ENCODE measurements around the gene HOMER2.

Gene HOMER2

DNA sequence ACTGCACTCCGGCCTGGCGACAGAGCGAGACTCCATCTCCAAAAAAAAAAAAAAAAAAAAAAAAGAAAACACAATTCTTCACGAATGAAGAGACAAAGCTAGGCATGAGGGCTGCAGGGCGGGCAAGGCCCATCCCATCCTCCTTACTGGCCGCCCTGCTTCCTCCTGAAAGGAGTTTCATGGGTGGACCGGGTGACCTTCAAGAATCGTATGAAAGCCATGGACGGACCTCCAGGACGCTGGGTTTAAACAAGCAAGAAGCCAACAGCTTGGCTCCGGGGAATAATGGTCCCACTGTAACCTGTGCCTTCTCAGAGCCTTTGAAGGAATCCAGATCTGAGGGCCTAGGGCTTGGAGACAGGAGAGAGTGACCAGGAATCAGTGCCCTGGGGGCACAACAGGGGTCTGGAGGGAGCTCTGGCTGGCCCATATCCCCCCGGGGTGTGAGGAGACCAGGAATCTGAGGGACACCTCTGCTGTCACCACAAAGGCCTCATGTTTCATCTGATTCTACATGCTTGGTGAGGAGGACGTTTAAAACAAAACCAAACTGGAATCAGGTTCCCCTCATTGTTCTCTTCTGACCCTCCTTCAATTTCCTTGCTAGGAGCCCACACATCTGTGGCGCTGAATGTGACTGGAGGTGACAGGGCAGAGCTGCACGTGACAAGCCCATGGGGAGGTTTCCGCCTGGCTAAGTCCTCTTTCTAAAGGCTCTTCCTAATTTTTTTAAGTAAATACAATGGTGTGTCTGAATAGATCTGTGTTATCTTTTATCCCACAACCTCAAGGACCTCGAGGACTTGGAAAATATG, 97.0 kb downstream of the HOMER2 start:
- DNase-seq, result no peak

GRCh38 chr15:82854554-82854953, 98.0 kb downstream of the HOMER2 start:
- no peak for DNase-seq

DNA sequence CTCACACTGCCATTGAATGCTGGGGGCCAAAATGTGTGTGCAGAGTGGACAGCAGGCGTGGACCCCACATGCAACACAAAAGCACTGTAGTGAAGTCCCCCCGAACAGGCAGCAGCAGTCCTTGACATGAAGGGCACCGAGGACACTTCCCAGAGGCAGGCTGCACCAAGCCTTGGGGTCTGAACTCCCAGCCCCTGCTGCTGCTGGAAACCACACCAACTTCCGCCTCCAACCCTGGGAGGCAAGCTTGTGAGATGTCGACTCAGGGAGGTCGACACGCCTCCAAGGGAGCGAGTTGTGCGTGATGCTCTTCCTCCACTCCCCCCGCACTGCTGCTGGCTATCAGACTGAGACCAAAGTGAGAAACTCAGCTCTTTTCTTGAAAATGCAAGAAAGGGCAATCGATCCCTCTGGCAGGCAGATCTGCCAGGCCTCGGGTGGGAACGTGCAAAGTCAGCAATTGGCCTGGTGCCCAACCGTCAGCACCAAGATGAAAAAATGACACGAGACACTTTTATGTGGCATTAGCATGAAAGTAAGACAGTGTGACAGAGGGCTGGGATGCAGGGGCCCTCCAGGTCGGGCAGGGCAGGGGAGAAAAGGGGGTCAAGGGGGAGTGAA, 99.5 kb downstream of the HOMER2 start:
- DNase-seq, result peak in 2 of 6 experiments; percentile 1 to 2

DNA sequence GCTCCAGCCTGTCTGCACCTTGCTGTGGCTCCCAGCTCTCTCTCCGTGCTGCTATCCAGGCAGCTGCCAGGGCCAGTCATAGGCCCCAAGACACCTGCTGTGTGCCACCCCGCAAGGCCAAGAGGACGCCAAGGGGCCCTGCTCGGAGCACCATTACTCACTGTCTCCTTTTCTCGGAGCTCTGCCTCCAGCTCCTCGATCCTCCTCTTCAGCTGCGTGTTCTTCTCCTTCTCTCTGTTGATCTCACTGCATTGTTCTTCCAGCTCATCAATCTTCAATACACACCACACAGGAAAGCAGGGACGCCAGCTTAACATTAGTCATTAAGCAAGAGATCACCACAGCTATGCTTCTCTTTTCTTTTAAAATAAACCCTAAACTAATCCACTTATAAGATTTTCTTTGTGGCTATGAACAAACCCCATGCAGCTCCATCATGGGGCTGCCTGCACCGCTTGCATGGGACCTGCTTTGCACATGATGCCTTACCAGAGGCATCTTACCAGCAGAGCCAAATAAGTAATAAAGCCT, 100.5 kb downstream of the HOMER2 start:
- no peak for DNase-seq

GRCh38 chr15:82851306-82851850, 101.1 kb downstream of the HOMER2 start:
- no peak for DNase-seq

DNA sequence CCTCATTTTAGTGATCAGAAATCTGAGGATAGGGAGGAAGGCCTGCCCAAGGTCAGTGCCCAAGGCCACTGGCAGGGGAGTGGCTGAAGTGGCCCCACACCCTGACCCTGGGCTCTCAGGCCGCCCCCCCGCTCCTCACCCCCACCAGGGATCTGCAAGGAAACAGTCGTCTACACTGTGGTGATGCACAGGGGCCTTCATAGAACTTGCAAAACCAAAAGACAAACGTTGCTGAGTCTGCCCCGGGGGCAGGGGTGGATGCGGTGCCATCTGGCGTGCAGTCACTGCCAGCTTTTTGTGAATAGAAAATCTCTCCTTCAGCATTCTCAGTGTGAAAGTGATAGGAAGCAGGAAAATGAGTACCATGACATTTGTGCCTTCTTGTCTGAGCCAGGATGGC, 101.8 kb downstream of the HOMER2 start:
- DNase-seq, result no peak

DNA sequence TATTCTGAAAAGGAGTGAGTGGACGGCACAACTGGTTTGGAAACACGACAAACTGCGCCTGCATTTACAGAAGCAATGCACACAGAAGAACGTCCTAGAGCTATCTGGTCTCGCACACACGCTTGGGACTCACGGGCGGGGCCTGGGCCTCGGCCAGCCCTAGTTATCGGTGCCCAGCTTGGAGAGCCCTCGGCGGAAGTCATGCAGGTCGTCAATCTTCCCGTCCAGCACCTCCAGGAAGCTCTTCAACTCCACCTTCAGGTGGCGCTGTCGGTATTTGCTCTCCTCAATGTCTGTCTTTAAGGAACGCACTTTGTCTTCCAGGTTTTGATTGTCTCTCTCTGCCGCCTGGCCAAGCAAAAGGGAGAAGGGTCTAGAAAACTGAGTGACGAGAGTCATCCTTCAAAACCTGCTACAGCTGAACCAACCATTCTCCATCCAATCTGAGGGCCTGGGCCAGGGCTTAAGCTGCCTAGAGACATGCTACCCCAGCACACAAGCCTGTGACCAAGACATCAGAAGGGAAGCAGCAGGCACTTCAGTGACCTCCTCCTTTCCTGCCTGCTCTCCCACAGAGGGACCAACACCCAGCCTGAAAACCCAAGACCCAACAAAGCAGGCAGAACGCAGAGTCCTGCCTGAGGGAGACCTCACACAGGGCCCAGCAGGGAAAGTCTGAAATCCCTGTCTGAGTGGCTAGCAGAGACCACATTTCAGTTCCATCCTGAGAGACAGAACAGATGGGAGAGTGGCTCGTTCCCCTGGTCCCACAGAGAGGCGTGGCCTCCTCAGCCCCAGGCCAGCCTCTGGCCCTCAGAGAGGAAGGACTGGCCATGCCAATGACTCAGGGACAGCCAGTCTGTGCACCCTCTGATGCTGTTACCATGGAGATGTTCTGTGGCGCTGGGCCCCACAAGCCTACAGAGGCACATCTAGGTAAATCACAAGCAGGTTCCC, 102.7 kb downstream of the HOMER2 start:
- peak in 4 of 6 experiments; percentile 8 to 33 (median 17) for DNase-seq

- no peak for DNase-seq
These were observed 104.1 kb downstream of the HOMER2 start for GRCh38 chr15:82848241-82848993.

GRCh38 chr15:82847703-82848102, 104.8 kb downstream of the HOMER2 start:
- DNase-seq, result no peak

DNA sequence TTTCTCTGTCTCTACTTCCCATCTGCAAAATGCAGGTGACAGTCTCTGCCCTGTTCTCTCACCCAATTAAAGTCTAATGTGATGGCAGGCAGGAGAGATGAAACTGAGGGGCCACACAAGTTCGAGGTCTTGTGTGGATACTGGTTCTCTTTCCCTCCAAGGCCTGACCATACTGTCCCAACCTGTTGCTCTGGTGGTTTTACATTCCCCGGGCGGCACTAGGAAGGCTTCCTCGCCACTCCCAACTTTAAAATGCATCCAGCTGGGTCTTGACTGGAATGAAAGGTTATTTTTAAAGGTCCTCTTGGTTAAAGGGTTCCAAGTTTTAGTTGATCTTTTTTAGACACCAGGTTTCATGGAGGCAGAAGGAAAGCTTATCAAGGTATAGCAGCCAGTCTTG, 105.9 kb downstream of the HOMER2 start:
- DNase-seq, result no peak

DNA sequence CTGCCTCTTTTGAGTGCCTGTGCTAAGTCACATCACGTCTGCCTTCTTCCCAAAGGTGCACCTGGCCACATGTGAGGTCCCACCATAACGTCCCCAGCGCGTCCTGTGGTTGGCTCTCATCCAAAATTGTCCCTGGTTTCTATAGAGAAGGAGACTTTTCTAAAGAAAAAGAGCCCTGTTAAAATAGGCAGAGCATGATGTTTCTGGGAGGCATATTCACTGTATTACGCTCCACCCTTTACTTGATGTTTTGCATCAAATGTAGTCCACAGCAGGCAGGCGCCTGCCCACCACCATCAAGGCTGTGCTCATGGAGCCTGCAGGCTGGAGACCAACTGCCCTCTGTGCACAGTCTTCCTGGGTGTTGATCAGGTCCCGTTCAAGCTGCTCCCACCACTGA, 106.8 kb downstream of the HOMER2 start:
- no peak for DNase-seq

DNA sequence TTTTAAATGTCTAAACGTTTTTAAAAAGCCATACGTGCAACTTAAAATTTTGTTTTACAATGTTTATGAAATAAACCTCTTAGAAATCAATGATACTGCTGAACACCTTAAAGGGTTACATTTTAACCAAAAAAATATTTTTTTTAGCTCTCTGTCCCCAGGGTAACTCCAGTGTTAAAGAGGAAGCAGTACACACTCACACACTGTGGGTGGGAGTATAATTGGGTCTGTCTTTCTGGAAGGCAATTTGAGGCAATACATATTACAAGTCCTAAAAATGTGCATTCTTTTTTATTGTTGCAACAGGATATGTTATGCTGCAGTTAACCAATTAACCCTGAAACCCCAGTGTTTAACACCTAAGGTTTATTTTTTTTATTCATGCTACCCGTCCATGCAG, 109.0 kb downstream of the HOMER2 start:
- no peak for DNase-seq

- no peak for DNase-seq
These were observed 112.4 kb downstream of the HOMER2 start for GRCh38 chr15:82840166-82840565.

DNA sequence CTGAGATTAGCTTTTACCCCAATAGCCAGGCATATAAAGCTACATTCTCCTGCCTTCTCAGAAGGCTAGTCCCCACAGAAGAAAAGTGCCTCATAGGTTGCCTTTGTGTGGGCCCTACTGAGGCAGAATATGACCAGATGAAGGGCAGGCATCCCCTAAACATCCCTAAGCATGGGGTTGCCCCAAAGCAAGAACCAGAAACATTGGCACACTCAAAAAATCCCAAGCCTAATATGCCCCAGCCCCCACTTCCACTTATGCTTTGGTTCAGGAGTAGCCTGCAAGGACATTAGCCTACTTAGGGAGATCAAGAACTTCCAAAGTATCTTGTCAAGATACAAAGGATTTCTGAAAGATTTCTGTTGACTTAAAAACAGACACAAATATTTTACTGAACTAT, 113.4 kb downstream of the HOMER2 start:
- DNase-seq, result no peak

GRCh38 chr15:82838096-82838735, 114.3 kb downstream of the HOMER2 start:
- DNase-seq, result no peak

GRCh38 chr15:82835391-82835917, 117.1 kb downstream of the HOMER2 start:
- no peak for DNase-seq

- DNase-seq, result no peak
These were observed 119.2 kb downstream of the HOMER2 start for GRCh38 chr15:82833362-82833682.

DNA sequence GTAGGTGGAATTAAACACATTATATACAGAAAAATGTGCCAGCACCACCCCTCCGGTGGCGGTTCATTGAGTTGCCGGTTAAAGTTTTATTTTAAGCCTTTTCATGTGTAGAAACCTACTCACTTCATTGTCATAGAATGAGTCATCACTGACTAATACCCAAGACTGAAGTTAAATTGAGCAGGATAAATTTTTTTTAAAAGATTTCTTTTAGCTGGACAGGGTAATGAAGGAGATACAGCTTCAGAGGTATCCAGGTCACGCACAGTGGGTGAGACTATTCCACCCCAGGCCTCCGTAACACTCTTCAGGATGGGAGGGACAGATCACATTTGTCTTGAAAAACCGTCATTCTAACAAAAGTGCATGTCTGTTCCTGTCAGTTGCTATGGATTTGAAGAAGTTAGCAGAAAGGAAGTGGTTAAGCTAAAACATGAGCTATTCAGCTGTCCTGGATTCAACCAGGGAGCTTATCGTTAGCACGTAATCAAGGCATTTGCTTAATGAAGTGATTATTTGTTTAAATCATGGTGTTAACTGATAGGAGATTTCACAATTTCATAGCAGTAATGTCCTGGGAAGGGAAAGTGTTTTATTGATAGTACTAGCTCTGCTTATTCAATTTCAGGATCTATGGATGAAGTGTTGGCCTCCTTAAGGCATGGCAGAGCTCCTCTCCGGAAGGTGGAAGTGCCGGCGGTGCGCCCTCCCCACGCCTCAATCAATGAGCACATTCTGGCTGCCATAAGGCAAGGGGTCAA, 119.7 kb downstream of the HOMER2 start:
- DNase-seq, result no peak

DNA sequence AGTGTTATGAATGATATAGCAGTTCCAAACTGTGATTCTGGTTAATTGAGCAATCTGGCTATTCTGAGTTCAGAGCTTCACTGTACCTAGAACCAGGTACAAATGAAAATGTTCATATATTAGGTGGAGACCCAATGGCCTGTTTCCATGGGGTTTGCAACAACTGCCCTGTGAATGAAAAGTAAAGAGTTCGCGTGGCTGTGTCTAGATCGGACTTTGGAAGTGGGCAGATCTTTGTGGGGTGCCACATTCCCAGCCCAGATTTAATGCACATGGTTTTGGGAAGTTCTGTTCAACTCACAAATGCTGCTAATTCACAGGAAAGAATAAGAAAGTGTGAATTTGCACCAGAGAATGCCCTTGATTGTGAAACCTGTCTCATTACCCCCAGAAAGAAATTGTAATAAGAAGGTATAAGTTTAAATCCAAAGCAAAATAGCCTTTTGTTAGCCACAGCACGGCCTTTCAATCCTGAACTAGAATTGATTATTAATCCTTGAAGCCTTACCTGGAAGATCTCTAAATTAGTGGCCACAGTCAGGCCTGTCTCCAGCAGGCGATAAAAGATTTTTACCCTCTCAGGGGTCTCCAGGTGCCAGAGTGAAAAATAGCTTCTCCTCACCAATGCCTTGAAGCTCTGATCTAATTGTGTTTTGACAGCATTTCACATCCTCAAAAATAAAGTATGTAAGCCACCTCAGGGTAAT, 120.5 kb downstream of the HOMER2 start:
- no peak for DNase-seq
